Left lobe of liver (tissue), 2 donors: Measurements from ENCODE around the gene LNPEP. TPM values are rescaled to one million over a fixed set of nuclear protein-coding genes. Genes with fewer than 3 reads are reported as not detected.
A peak's percentile ranks its signal among the peaks of the same experiment; 100 is the strongest.

Experiments used
- ATAC-seq: fragments of 200-7000 bp; cut with Tn5 transposase; one replicate; pipeline ENCODE4 v1.9.1; 2020; ENCODE audit warnings: mild to moderate bottlenecking, moderate library complexity
- DNase-seq: peaks from one replicate; pipeline ENCODE4 v3.0.0-alpha.2; 2020; ENCODE audit warnings: low spot score
- total RNA-seq: library from RNA; stranded (reverse); gene quantifications from one replicate; pipeline ENCODE4 v1.2.1, GENCODE V29; 2021
- donor health status: DM: no; HTN: no; CAD: no; lungs with moderate emphysema.
- donor health status: DM: no; HTN: yes; CAD: no.

LNPEP gene
- total RNA-seq, 1 donor from 2014 or later, result 8.4 TPM

DNA sequence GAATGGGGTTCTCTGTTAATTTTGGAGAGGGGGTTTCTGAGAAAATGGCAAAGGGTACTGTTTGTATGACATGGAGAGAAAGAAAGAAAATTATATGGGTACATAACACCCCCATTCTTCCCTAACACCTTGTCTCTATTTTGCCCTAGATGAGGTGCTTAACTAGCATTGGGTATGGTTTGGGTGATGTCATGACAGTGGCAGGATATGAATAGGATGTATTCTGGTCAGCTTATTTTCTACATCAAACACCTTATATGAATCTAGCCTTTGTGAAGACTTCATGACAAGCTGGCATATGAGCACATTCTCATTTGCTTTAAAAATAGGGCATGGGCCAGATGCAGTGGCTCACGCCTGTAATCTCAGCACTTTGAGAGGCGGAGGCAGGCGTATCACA lies 58.6 kb downstream of the LNPEP start:
- no peak for DNase-seq
- no peak for ATAC-seq

GRCh38 chr5:96995419-96995818 lies 59.5 kb downstream of the LNPEP start:
- ATAC-seq, result no peak
- no peak for DNase-seq

- no peak for DNase-seq
These were observed 61.5 kb downstream of the LNPEP start for GRCh38 chr5:96997265-96997859.

GRCh38 chr5:96999856-97000255 lies 64.0 kb downstream of the LNPEP start:
- ATAC-seq (peak; percentile 71), DNase-seq (no peak)

More at GRCh38 chr5:96997265-96997859, 61.5 kb downstream of the LNPEP start:
- peak; percentile 77 for ATAC-seq

GRCh38 chr5:97000391-97000790 lies 64.5 kb downstream of the LNPEP start:
- DNase-seq, result no peak
- ATAC-seq, result no peak

GRCh38 chr5:97002983-97003382 lies 67.1 kb downstream of the LNPEP start:
- DNase-seq, result no peak
- ATAC-seq, result no peak

DNA sequence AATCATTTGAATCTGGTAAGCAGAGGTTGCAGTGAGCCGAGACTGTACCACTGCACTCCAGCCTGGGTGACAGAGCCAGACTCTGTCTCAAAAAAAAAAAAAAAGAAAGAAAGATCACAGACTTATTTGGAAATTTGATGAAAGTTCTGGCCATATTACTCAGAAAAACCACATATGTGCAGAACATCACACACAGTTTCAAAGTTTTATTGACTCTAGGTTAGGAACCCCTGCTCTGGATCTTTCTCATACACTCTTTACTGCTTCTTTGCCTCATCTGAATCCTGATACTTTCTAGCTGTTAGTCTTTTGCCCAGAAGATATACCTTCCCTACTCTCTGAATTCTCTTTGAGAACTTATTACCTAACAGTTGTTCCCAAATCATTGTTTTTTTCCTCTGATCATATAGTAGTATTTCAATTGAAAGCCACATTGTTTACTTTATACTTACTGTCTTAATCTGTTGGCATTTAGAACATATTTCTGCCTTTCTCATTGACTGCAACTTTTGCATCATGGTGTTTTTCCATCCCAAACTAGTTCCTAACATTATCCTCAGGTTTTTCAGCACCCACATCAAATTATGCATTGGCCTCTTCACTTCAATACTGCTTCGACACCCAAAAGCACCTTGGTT lies 68.7 kb downstream of the LNPEP start:
- no peak for ATAC-seq

DNA sequence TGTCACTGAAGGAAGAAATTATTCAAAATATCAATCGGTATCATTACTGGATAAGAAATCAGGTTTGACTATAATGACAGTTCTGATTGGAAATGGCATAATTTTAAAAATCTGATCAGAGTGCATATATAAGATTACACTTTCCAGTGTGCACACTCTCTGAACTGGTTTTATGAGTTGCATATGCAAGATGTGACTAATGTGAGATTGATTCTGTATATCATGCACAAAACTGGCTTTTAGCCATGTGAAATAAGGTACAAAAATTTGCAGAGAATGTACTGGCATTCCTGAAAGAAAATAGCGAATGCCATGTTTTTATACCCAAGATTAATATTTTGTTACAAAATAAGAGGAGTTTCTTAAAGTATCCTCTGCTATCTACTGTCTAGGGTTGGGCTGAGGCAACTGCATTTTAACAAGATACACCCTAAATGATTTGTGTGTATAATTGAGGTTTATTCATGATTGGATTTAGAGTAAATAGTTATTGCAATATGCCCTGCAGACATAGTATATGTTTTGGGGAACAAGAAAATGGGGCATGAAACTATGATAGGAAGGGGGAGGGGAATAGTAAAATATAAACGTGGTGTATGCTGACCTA lies 70.7 kb downstream of the LNPEP start:
- ATAC-seq (no peak), DNase-seq (no peak)

More for the DNA sequence above, 68.7 kb downstream of the LNPEP start:
- no peak for DNase-seq

GRCh38 chr5:97009212-97009898 lies 73.5 kb downstream of the LNPEP start:
- DNase-seq (no peak), ATAC-seq (no peak)

- no peak for DNase-seq
- no peak for ATAC-seq
These were observed 74.0 kb downstream of the LNPEP start for GRCh38 chr5:97009921-97010320.

DNA sequence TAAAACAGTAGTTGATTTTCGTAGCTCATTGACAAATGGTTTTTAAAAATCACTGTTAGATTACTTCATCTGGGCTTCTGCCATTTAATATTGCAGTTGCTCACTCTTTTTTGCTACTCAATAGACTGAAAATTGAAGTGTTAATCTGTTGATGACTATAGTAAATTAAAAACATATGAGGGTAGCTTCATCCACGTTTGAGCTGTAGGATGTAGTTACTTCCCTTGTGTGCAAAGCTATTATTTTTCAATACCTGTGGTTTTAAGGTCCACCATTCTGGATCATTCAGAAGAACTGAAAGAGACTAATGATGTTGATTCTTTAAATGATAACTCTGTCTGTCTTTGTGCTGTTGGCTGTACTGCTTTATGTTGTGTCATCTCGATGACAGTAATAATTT lies 74.7 kb downstream of the LNPEP start:
- ATAC-seq (no peak), DNase-seq (no peak)

DNA sequence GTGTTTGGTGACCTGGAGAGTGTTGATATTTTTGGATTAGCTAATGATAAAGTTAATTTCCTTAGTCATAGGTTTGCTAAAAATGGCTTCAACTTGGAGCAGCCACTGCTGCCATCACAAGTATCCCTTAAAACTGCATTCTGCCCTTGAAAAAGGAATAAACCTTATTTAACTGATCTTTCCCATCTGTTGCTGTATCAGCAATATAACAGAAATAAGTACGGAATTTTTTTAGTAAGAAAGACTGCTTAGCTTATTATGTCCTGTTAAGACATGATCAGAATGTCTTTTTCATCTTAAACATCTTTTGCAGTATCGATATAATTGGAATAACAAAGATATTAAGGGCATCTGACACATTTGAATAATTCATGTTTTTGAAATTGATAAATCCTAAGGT lies 75.7 kb downstream of the LNPEP start:
- DNase-seq (no peak), ATAC-seq (no peak)

DNA sequence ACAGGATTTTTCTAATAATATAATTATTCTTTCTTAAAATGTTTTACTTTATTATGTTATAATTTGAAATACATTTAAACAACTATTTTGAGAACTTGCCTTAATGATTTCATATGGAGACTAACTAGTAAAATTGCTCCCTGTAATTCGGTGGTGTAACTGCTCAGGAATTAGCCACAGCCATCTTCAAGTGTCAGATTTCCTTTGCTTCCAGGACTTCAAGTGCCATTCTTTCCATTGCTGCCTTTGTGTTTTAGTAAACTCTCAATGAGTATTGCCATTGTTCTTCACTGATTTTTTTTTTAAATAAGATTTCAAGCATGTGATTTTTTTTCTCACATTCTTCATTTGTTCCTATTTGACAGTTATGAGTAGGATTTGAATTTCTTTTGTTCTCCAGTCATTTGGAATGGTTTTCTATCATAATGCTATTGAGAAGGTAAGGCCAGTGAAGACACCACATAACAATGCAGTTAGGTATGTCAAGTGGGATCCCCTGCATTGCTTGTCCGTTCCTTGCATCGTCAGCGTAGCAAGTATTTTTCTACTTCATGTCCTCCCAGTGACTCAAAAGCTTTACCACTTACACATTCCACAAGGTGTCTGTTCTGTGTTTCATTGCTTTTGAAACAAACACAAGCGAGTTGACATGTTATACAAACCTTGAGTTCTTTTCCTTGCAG lies 83.7 kb downstream of the LNPEP start:
- DNase-seq (no peak), ATAC-seq (no peak)

GRCh38 chr5:97021416-97021815 lies 85.5 kb downstream of the LNPEP start:
- DNase-seq, result no peak

GRCh38 chr5:97022898-97023297 lies 87.0 kb downstream of the LNPEP start:
- ATAC-seq (no peak), DNase-seq (no peak)

More at GRCh38 chr5:97021416-97021815, 85.5 kb downstream of the LNPEP start:
- no peak for ATAC-seq

GRCh38 chr5:97026721-97027120 lies 90.8 kb downstream of the LNPEP start:
- no peak for ATAC-seq
- DNase-seq, result no peak

DNA sequence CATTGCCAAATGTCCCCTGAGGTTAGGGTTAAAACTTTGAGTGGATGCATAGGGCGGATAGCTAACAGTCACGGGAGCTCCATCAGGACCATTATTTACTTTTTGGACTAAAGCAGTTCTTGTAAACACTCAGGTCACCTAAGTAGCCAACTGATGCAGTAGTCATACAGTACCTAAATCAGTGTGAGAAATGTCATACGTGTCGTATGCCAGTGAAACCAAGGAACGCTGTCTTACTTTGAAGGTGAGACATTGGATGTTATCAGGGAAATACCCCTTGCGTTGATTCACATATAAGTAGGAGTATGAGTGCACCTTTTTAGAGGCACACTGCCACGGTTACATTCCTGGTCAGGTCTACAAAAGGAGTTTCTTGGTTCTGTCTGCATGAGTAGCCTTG lies 101.9 kb downstream of the LNPEP start:
- ATAC-seq, result no peak
- DNase-seq, result no peak

DNA sequence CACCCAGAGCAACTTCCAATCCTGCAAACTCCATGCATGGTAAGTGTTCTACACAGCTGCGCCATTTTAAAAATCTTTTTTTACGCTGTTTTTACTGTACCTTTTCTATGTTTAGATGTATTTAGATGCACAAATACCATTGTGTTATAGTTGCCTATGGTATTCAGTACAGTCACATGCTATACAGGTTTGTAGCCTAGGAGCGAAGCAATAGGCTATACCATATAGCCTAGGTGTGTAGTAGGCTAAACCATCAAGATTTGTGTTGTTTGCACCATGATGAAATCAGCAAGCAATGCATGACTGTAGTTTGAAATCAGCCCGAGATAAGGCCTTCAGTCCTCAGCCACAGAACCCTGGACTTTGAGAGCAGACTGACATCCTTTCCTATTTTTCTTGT lies 105.4 kb downstream of the LNPEP start:
- no peak for ATAC-seq
- no peak for DNase-seq

DNA sequence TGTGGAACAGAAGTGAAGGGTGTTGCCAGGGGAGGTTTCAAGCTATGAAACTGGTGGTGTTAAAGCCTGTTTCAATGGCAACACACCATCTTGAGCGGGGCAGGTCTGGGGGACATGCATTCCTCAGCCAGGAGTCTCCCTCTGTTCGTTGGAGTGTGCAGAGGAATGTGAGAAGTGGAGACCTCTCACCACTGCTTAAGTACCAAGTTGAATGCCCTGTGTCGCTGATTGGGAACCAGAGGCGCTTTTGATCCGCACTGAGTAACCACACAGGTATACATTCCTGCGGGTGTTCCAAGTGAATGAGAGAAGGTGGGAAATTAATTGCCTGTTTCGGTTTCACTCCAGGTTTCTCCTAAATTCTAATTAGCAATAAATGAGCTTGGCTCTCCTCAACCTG lies 107.1 kb downstream of the LNPEP start:
- no peak for ATAC-seq

GRCh38 chr5:97043511-97043910 lies 107.6 kb downstream of the LNPEP start:
- ATAC-seq, result no peak
- no peak for DNase-seq

More for the DNA sequence above, 107.1 kb downstream of the LNPEP start:
- DNase-seq, result no peak

GRCh38 chr5:97044052-97044451 lies 108.2 kb downstream of the LNPEP start:
- peak; percentile 73 for ATAC-seq
- no peak for DNase-seq
